Myocyte (in vitro differentiated cells): ENCODE results near the gene ADORA2B. TPM values are rescaled to one million over a fixed set of nuclear protein-coding genes. Genes with fewer than 3 reads are reported as not detected.

ENCODE experiments used
- DNase-seq: peaks from one replicate; pipeline ENCODE4 v3.0.0-alpha.2; 2012; ENCODE audit warnings: low read depth
- total RNA-seq: library from RNA; depleted of rRNA; stranded (reverse); fragments of >200 nt; gene quantifications from 2 replicates; pipeline ENCODE4 v1.2.3, GENCODE V29; 2014

ADORA2B gene
- total RNA-seq, 1 donor from 2014 or later = 6.3 TPM

GRCh38 chr17:15952916-15953790 lies 8.2 kb downstream of the ADORA2B start:
- DNase-seq = no peak

DNA sequence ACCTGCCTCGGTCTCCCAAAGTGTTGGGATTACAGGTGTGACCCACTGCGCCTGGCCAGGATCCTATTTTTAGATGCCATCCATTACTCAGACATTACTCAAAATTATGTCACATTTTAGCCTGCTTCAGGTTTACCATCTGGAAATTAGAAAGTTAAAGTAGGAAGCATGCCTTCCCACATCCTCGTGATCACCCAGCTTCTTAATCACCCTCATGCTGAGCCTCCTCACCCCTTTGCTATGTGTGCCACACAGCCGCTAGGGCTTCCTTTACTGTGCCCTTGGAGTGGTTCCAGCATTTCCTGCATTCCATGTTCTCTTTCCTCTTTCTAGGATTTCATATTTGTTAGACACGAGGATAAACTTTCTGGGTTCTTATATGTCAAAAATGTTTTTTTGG lies 9.3 kb downstream of the ADORA2B start:
- DNase-seq = peak; percentile 89

DNA sequence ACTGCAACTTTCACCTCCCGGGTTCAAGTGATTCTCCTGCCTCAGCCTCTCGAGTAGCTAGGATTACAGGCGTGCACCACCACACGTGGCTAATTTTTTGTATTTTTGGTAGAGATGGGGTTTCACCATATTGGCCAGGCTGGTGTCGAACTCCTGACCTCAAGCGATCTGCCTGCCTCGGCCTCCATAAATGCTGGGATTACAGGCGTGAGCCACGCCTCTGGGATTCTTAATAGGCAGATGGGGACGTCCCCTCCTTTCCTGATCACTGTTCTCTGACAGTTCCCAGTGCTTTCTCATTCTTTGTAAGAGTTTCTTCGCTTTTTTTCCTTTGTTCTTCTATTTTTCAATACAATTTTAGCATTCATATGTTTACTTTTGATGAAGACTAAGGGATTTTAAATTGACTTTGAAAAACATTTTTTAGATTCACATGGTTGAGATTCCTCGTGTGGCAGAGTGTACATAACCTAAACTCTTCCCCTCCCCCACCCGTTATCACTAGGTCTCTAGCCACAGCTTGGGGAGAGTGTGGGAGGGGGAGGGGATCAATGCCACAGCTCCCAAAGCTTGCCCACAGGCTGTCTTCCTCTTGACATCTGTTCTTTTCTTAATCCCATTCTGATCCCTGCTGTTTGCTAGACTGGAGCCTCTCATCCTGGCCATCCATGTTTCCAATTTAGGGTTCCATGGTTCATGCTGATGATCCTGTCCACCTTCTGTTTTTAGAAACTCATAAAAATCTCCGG lies 11.0 kb downstream of the ADORA2B start:
- peak; percentile 88 for DNase-seq

DNA sequence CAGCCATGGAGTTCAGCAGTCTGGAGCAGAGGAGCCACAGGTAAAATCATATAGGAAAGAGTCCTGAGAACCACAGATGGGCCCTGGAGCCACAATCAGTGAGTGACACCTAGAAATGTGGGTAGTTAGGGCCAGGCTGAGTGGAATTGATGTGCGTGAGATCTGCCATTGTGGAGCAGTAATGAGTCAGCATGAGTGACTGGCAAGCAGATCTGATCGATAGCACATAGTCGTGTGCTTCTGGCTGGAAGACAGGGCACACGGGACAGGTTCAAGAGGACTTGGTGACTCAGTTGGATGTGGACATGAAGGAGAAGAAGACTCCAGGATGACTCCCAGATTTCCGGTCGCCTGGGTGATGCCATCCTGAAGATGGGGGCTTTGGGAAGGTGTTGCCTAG lies 12.3 kb downstream of the ADORA2B start:
- DNase-seq = no peak

DNA sequence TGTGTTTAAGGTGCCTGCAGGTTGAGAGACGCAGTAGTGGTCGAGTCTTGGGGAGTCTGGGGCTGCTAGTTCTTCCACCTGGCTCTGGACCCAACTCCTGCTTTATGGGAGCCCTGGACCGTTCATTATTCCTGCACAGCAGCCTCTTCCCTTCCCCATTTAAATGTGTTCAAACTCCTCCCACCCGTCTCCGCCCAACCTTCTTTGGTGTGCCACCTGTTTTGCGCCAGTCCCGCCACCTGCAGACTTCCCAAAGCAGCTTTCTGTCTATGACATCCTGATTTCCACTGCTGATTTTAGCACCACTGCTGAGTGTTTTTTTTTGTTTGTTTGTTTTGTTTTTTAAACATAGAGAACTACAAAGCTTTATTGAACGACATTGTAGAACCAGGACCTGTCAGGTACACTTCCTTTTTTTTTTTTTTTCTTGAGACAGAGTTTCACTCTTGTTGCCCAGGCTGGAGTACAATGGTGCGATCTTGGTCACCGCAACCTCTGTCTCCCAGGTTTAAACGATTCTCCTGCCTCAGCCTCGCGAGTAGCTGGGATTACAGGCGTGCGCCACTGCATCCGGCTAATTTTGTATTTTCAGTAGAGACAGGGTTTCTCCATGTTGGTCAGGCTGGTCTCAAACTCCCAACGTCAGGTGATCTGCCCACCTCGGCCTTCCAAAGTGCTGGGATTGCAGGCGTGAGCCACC lies 12.8 kb downstream of the ADORA2B start:
- no peak for DNase-seq

- DNase-seq = no peak
These were observed 13.5 kb downstream of the ADORA2B start for GRCh38 chr17:15958484-15958854.

- DNase-seq = peak; percentile 24
These were observed 18.8 kb downstream of the ADORA2B start for GRCh38 chr17:15963670-15964110.

- DNase-seq = peak; percentile 24
These were observed 20.6 kb downstream of the ADORA2B start for GRCh38 chr17:15965528-15965927.

DNA sequence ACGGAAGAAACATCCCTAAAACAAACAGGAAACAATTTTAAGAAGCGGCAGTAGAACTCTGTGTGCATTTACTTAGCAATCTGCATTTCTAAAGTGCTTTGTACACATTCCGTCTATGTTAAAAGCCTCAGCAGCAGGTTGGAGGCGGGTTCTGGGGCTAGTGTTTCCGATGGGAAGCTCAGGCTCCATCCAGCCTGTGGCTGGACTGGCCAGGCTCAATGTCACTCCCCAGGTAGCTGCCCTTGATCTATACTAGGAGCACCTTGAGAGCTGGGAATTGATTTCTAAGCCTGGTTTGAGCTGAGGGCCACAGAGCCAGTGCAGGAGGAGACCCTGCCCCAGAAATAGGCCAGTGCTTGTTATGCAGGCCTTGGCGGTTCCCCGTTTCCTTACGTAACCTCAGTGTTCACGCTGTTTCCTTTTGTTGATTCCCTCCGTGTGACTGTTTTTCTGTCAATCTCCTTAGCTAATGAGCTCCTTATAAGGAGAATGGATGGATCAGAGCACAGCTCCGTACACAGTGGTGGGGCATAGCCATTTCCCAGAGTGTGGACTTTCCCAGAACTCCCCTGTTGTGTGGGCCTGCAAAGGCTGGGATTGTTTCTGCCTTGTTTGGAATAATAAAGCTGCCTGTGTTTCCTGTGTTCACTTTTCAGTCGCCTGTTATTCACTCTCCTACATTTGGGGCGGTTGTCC lies 21.4 kb downstream of the ADORA2B start:
- no peak for DNase-seq

GRCh38 chr17:15966879-15967248 lies 21.9 kb downstream of the ADORA2B start:
- DNase-seq = no peak

- no peak for DNase-seq
These were observed 22.9 kb downstream of the ADORA2B start for GRCh38 chr17:15967706-15968399.

- no peak for DNase-seq
These were observed 24.5 kb downstream of the ADORA2B start for GRCh38 chr17:15969463-15969862.

GRCh38 chr17:15970500-15970899 lies 25.6 kb downstream of the ADORA2B start:
- no peak for DNase-seq

DNA sequence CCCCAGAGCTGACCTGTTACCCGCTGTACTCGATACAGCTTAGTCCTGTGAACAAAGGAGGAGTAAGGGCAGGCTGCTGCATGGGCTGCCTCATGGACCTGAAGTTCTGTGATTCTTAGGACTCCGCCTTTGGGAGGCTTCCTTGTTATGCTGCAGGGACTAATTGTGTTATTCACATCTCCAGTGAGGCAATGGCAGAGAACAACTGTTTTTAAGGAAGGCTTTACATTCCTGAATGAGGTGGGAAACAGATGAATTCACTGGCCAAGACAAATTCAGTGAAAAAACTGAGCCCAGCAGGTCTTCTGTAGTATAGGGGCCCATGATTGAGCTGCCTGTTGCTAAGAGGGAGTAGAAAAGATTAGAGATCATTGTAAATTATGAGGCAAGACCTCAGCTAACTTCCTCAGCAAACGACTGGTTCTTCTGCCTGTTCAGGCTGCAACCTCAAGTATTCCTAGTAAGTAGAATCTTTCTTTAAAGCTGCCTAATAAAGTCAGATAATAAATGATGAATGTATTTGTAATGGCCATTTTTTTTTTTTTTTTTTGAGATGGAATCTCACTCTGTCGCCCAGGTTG lies 26.3 kb downstream of the ADORA2B start:
- DNase-seq = no peak

GRCh38 chr17:15971882-15972281 lies 27.0 kb downstream of the ADORA2B start:
- DNase-seq = no peak

DNA sequence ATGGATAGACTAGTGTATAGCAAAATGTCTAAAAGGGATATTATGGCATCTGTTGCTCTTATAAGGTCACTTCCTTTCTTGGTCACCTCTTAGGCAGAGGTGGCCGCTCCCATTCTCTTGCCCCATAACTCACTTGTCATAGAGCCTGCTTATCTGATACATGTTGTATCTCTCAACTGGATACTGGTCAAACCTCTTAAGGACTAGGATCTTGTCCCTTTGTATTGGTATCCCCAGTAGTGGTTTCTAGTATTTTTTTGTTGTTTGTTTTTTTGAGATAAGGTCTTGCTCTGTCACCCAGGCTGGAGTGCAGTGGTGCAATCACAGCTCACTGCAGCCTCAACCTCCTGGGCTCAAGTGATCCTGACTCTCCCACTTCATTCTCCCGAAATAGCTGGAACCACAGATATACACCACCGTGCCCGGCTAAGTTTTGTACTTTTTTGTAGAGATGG lies 27.6 kb downstream of the ADORA2B start:
- DNase-seq = no peak

DNA sequence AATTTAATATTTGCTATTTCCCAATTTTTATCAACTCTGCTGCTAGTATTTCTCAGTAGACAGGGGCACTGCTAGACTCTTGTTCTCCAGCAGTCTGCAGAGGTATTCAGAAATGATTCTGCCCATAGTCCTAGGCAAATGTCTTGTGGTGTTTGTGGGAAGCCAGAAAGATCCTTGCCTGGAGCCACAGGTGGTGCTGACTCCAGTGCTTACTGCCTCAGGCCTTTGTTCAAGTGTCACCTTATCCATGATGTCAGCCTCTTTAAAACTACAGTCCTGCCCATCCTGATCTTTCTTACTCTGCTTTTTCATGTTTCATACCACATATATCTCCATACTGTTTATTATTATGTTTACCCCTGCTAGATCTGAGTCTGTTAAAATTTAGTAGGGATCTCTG lies 28.1 kb downstream of the ADORA2B start:
- DNase-seq = peak; percentile 85

GRCh38 chr17:15973834-15974233 lies 28.9 kb downstream of the ADORA2B start:
- no peak for DNase-seq

- no peak for DNase-seq
These were observed 33.0 kb downstream of the ADORA2B start for GRCh38 chr17:15977894-15978293.

GRCh38 chr17:15978606-15979005 lies 33.7 kb downstream of the ADORA2B start:
- no peak for DNase-seq
